ENCODE measurements around the gene LECT2.

- TF ChIP-seq CTCF (IDR thresholded peaks at IDR 0.05) (no peak), POLR2A (IDR thresholded peaks at IDR 0.05) (no peak), POLR2AphosphoS5 (IDR thresholded peaks at IDR 0.05) (no peak)
These were observed 16.9 kb upstream of the LECT2 start for GRCh38 chr5:135971701-135972100.

Data from breast epithelium (tissue), 3 donors.